Progenitor cell of endocrine pancreas (in vitro differentiated cells): ENCODE data around the gene MYL11. TPM values are rescaled to one million over a fixed set of nuclear protein-coding genes. Genes with fewer than 3 reads are reported as not detected.

Experiments used
- DNase-seq: peaks from one replicate; pipeline ENCODE4 v3.0.0; 2021; ENCODE audit warnings: low spot score; ENCODE audit not compliant: unreplicated experiment
- H3K27ac Mint-ChIP-seq: 2 replicates; pipeline ENCODE4 v1.8.0; 2021; ENCODE audit warnings: mild to moderate bottlenecking, moderate library complexity, mixed read lengths
- H3K27me3 Mint-ChIP-seq: 2 replicates; pipeline ENCODE4 v1.8.0; 2021; ENCODE audit warnings: mixed read lengths
- H3K36me3 Mint-ChIP-seq: 2 replicates; pipeline ENCODE4 v1.8.0; 2022; ENCODE audit warnings: mixed read lengths; ENCODE audit not compliant: insufficient read depth
- H3K4me1 Mint-ChIP-seq: 2 replicates; pipeline ENCODE4 v1.8.0; 2021; ENCODE audit warnings: low read depth, mixed read lengths
- H3K4me3 Mint-ChIP-seq: 2 replicates; pipeline ENCODE4 v1.8.0; 2021; ENCODE audit warnings: low read depth, mild to moderate bottlenecking, moderate library complexity, mixed read lengths
- H3K9me3 Mint-ChIP-seq: 2 replicates; pipeline ENCODE4 v1.8.0; 2021; ENCODE audit warnings: low read depth, mixed read lengths
- total RNA-seq: library from RNA; stranded (reverse); gene quantifications from 2 replicates; pipeline ENCODE4 v1.2.1, GENCODE V29; 2021
- TF ChIP-seq, protein P1 (sequence below): fragments of 200-600 bp; sonication (generic); IDR thresholded peaks from one replicate; pipeline ENCODE4 v1.5.0; 2021; ENCODE audit warnings: antibody characterized with exemption, mild to moderate bottlenecking; ENCODE audit not compliant: unreplicated experiment

Gene MYL11
- total RNA-seq, 1 donor from 2014 or later: 2.6 TPM

DNA sequence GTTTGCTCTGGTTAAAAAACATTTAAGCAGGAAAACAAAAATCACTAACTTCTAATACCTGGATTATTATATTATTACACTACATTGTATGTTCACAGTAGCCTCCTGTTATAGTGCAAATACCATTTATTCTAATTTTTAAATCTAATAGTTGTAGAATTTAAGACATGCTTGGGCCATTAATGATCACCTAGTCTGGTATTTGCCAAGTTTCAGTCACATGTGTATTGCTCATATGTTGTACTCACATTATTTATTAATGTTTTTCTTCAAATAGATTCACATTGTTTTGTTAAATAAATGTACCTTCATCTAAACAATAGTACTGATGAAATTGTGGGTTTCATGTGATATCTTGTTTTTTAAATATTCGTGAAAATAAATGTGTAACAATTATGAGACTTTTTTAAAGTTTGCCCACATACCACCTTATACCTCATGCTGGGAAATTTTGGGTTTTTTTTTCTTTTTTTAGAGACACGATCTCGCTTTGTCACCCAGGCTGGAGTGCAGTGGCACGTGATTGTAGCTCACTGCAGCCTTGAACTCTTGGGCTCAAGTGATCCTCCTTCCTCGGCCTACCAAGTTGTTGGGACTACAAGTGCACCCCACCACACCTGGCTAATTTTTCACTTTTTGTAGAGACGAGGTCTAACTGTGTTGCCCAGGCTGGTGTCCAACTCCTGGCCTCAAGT lies 38.7 kb downstream of the MYL11 start:
- Mint-ChIP-seq H3K27me3 (no peaks in the 10 kb centered on the region), H3K36me3 (peaks cover 10% of the 10 kb centered on the region), H3K27ac (peak overlapping the region; percentile 49), H3K4me3 (no peak overlapping the region), H3K9me3 (no peaks in the 10 kb centered on the region), H3K4me1 (peaks cover 4% of the 10 kb centered on the region)
- DNase-seq: no peak
- TF ChIP-seq, protein P1, sequence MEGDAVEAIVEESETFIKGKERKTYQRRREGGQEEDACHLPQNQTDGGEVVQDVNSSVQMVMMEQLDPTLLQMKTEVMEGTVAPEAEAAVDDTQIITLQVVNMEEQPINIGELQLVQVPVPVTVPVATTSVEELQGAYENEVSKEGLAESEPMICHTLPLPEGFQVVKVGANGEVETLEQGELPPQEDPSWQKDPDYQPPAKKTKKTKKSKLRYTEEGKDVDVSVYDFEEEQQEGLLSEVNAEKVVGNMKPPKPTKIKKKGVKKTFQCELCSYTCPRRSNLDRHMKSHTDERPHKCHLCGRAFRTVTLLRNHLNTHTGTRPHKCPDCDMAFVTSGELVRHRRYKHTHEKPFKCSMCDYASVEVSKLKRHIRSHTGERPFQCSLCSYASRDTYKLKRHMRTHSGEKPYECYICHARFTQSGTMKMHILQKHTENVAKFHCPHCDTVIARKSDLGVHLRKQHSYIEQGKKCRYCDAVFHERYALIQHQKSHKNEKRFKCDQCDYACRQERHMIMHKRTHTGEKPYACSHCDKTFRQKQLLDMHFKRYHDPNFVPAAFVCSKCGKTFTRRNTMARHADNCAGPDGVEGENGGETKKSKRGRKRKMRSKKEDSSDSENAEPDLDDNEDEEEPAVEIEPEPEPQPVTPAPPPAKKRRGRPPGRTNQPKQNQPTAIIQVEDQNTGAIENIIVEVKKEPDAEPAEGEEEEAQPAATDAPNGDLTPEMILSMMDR: no peak

- Mint-ChIP-seq H3K4me3 (no peak overlapping the region), H3K36me3 (peaks cover 10% of the 10 kb centered on the region), H3K4me1 (peaks cover 3% of the 10 kb centered on the region), H3K27me3 (no peaks in the 10 kb centered on the region), H3K27ac (peak overlapping the region; percentile 49), H3K9me3 (no peaks in the 10 kb centered on the region)
- TF ChIP-seq, protein P1: no peak
- DNase-seq: no peak
Observed at GRCh38 chr16:30414159-30414558, 39.6 kb downstream of the MYL11 start.

GRCh38 chr16:30416047-30416603 lies 41.5 kb downstream of the MYL11 start:
- H3K9me3 Mint-ChIP-seq: no peaks in the 10 kb centered on the region
- TF ChIP-seq, protein P1: no peak
- H3K4me3 Mint-ChIP-seq: no peak overlapping the region
- H3K27me3 Mint-ChIP-seq: no peaks in the 10 kb centered on the region
- H3K36me3 Mint-ChIP-seq: peaks cover 18% of the 10 kb centered on the region
- no peaks in the 10 kb centered on the region for H3K4me1 Mint-ChIP-seq
- H3K27ac Mint-ChIP-seq: no peak overlapping the region
- no peak for DNase-seq

GRCh38 chr16:30416624-30417528 lies 42.3 kb downstream of the MYL11 start:
- Mint-ChIP-seq H3K9me3 (no peaks in the 10 kb centered on the region), H3K36me3 (peaks cover 22% of the 10 kb centered on the region), H3K4me1 (no peaks in the 10 kb centered on the region), H3K27me3 (no peaks in the 10 kb centered on the region), H3K27ac (no peak overlapping the region), H3K4me3 (peak overlapping the region; percentile 53)
- TF ChIP-seq, protein P1: no peak
- no peak for DNase-seq
